Tibial nerve (tissue), 4 donors: ENCODE results near the gene FAM222B. TPM values are rescaled to one million over a fixed set of nuclear protein-coding genes. Genes with fewer than 3 reads are reported as not detected.

Experiments used
- DNase-seq, 2 donors: peaks; one replicate each; pipeline ENCODE4 v3.0.0-alpha.2; 2019; ENCODE audit warnings: low spot score in 2 of 2
- H3K27ac ChIP-seq, 4 donors: fragments of 200-600 bp; sonication (generic) in 3 of 4; one replicate each; pipeline ENCODE4 v1.5.1; 2017 to 2019; ENCODE audit warnings: mild to moderate bottlenecking in 1 of 4
- H3K27me3 ChIP-seq, 2 donors: fragments of 200-600 bp; sonication (generic) in 1 of 2; one replicate each; pipeline versions ENCODE4 v1.5.1 to v1.6.0; 2017 to 2019
- H3K36me3 ChIP-seq, 3 donors: fragments of 200-600 bp; sonication (generic); one replicate each; pipeline ENCODE4 v1.5.1; 2018 to 2019
- H3K4me1 ChIP-seq, 4 donors: fragments of 200-600 bp; sonication (generic) in 3 of 4; one replicate each; pipeline ENCODE4 v1.5.1; 2017 to 2019
- H3K4me3 ChIP-seq, 4 donors: fragments of 200-600 bp; sonication (generic) in 3 of 4; one replicate each; pipeline ENCODE4 v1.5.1; 2017 to 2019; ENCODE audit warnings: mild to moderate bottlenecking in 1 of 4, moderate library complexity in 1 of 4
- H3K9me3 ChIP-seq, 4 donors: fragments of 200-600 bp; sonication (generic) in 3 of 4; one replicate each; pipeline ENCODE4 v1.5.1; 2017 to 2019
- EP300 ChIP-seq, 2 donors: sonication (generic); formaldehyde crosslinking; IDR thresholded peaks; one replicate each; pipeline ENCODE4 v1.6.1; 2017; ENCODE audit warnings: antibody characterized with exemption in 2 of 2, mild to moderate bottlenecking in 1 of 2
- POLR2A ChIP-seq, 2 donors: fragments of 450-650 bp; IDR thresholded peaks; one replicate each; pipeline ENCODE4 v1.6.1; 2017; ENCODE audit warnings: antibody characterized with exemption in 2 of 2, mild to moderate bottlenecking in 2 of 2, moderate library complexity in 2 of 2
- WGBS, 2 donors: methylation state at CpG; one replicate each; pipeline ENCODE4 v1.1.5; 2018; 5-methylcytosine and 5-hydroxymethylcytosine counted together
- total RNA-seq, 4 donors: library from RNA; depleted of rRNA; stranded (reverse); fragments of >200 nt; gene quantifications; one replicate each; pipeline ENCODE4 v1.1.0, GENCODE V29; 2016
- TF ChIP-seq, protein P1 (sequence below), 5 experiments: fragments of 200-600 bp in 3 of 5; fragments of 450-650 bp in 2 of 5; sonication (generic) in 3 of 5; IDR thresholded peaks; one replicate each; pipeline ENCODE4 v1.5.1; 2016 to 2019; ENCODE audit warnings: antibody characterized with exemption in 5 of 5, mild to moderate bottlenecking in 3 of 5, moderate library complexity in 2 of 5

The FAM222B gene
- total RNA-seq, 4 donors from 2014 or later, result 6.1 to 17.1 (median 11.4) TPM

DNA sequence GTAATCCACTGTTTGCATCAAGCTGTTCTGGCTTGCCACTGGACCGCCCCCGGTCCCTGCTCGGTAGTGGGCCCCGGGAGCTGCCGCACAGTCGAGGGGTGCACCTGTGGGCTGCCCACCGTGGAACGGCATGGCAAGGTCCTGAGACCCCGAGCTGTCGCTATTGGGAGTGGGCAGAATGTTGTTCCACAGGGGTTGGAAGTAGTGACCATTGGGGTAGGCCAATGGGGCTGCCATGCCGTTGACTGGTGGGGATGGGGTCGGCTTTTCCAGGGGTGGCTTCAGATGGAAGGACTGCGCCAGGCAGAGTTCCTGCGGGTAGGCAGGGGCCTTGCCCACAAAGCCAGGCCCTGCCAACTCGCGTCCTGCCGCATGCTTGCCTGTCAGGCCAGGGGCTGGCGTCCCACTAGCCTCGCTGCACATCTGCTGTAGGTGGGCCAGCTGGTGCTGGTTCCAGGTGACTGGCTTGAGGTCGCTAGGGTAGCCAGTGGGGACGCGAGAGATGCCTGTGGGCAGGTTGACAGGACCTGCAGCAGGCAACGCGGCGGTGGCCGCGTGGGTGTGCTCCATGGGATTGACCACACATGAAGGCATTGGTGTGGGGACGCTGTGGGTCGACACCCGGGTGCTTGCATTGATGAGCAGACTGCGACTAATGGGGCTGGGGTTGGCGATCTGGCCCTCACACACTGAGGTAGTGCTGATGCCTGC, 84.0 kb downstream of the FAM222B start:
- Histone ChIP-seq H3K4me1 (peaks cover 0 to 26% (median 0%) of the 10 kb centered on the region in 4 donors), H3K36me3 (peaks cover 6 to 20% (median 11%) of the 10 kb centered on the region in 3 donors), H3K27ac (no peak overlapping the region), H3K27me3 (no peaks in the 10 kb centered on the region), H3K9me3 (no peaks in the 10 kb centered on the region), H3K4me3 (no peak overlapping the region)
- WGBS, 2 donors, result 91 to 95% methylated on average over 26 to 28 of the region's 32 CpGs
- TF ChIP-seq POLR2A (IDR thresholded peaks at IDR 0.05), result no peak
- TF ChIP-seq, protein P1, sequence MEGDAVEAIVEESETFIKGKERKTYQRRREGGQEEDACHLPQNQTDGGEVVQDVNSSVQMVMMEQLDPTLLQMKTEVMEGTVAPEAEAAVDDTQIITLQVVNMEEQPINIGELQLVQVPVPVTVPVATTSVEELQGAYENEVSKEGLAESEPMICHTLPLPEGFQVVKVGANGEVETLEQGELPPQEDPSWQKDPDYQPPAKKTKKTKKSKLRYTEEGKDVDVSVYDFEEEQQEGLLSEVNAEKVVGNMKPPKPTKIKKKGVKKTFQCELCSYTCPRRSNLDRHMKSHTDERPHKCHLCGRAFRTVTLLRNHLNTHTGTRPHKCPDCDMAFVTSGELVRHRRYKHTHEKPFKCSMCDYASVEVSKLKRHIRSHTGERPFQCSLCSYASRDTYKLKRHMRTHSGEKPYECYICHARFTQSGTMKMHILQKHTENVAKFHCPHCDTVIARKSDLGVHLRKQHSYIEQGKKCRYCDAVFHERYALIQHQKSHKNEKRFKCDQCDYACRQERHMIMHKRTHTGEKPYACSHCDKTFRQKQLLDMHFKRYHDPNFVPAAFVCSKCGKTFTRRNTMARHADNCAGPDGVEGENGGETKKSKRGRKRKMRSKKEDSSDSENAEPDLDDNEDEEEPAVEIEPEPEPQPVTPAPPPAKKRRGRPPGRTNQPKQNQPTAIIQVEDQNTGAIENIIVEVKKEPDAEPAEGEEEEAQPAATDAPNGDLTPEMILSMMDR (IDR thresholded peaks at IDR 0.05), result no peak
- TF ChIP-seq EP300 (IDR thresholded peaks at IDR 0.05), result no peak
- DNase-seq, result no peak

DNA sequence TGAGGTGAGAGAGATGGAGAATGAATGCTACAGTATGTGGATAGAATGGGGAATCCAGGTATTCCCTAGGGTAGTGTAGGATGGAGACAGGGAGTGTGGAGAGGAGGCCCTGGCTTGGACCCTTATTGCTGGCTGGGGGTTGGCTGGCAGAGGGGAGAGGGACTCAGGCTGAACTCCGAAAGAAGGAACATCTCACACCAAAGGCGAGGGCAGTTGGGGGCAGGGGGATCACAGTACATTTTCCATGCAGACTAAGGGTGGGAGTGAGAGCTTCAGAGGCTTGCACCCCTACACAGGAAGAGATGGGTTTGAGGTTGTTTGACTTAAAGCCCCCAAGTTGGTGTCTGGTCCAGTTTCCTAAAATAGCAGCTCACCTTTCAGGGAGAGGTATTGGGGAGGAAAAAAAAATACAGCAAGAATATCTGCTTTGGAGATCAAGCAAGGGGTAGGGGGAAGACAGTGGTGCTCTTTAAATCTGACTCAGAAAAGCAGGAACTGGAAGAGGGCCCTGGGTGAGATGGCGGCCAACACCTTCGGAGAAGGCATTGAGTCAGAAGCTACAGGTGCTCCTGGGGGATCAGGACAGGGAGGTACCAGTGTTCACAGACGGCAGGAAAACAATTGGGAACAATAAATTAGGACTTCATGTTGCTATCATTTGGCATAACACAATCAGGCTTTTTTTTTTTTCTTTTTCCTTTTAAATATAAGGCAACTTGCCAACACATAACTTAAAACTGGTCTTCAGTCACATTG, 86.4 kb downstream of the FAM222B start:
- Histone ChIP-seq H3K27me3 (no peaks in the 10 kb centered on the region), H3K27ac (no peak overlapping the region), H3K4me3 (no peak overlapping the region), H3K36me3 (peaks cover 6 to 32% (median 11%) of the 10 kb centered on the region in 3 donors), H3K9me3 (no peaks in the 10 kb centered on the region), H3K4me1 (peaks cover 0 to 17% (median 0%) of the 10 kb centered on the region in 4 donors)
- no peak for DNase-seq
- 59 to 68% methylated on average over 5 of the region's 5 CpGs for WGBS, 2 donors
- TF ChIP-seq EP300 (IDR thresholded peaks at IDR 0.05) (no peak), POLR2A (IDR thresholded peaks at IDR 0.05) (no peak)
- TF ChIP-seq, protein P1 (IDR thresholded peaks at IDR 0.05), result no peak

DNA sequence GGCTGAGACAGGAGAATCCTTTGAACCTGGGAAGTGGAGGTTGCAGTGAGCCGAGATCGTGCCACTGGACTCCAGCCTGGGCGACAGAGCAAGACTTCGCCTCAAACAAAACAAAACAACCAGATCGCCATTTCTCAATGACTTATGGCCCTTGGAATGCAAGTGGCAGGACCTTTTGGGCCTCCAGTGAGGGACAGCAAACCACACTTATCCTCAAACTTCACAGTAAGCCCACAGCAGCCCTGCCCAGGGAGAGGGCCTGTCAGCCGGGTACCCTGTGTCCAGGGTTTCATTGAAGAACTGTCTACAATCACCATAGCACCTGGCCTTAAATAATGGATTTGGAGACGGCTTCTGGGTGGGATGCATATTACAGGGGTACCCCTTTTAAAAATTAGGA, 87.1 kb downstream of the FAM222B start:
- no peak overlapping the region for H3K4me3 ChIP-seq
- TF ChIP-seq, protein P1 (IDR thresholded peaks at IDR 0.05), result no peak
- TF ChIP-seq POLR2A (IDR thresholded peaks at IDR 0.05), result no peak
- no peaks in the 10 kb centered on the region for H3K9me3 ChIP-seq
- H3K4me1 ChIP-seq, result peaks cover 0 to 15% (median 0%) of the 10 kb centered on the region in 4 donors
- H3K36me3 ChIP-seq, result peaks cover 6 to 39% (median 11%) of the 10 kb centered on the region in 3 donors
- DNase-seq, result no peak
- H3K27me3 ChIP-seq, result no peaks in the 10 kb centered on the region
- H3K27ac ChIP-seq, result no peak overlapping the region
- 44 to 59% methylated on average over 7 of the region's 7 CpGs for WGBS, 2 donors

DNA sequence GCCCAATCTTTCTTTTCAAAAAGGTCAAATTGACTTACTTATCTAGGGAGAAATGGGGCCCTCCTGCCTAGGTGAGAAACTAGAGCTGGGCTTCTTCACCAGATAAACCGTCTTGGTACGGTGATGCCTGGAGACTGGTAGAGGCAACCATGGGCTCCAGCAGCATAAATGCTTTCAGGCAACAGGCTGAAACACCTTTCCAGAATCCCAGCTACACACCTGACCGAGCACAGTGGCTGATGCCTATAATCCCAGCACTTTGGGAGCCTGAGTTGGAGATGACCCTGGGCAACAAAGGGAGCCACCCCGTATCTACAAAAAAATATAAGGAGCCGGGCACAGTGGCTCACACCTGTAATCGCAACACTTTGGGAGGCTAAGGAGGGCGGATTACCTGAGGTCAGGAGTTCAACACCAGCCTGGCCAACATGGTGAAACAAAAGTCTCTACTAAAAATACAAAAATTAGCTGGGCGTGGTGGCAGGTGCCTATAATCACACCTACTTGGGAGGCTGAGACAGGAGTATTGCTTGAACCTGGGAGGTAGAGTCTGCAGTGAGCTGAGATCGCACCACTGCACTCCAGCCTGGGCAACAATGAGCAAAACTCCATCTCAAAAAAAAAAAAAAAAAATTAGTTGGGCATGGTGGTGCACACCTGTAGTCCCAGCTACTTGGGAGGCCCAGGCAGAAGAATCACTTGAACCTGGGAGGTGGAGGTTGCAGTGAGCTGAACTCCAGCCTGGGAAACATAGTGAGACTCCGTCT, 90.8 kb downstream of the FAM222B start:
- no peaks in the 10 kb centered on the region for H3K9me3 ChIP-seq
- no peak overlapping the region for H3K4me3 ChIP-seq
- TF ChIP-seq EP300 (IDR thresholded peaks at IDR 0.05), result no peak
- TF ChIP-seq, protein P1 (IDR thresholded peaks at IDR 0.05), result no peak
- no peak for TF ChIP-seq POLR2A (IDR thresholded peaks at IDR 0.05)
- no peak for DNase-seq
- H3K4me1 ChIP-seq, result peaks cover 0 to 51% (median 11%) of the 10 kb centered on the region in 4 donors
- no peak overlapping the region for H3K27ac ChIP-seq
- H3K36me3 ChIP-seq, result peaks cover 0 to 49% (median 0%) of the 10 kb centered on the region in 3 donors
- 88 to 94% methylated on average over 10 of the region's 10 CpGs for WGBS, 2 donors
- no peaks in the 10 kb centered on the region for H3K27me3 ChIP-seq
